ENCODE results near the gene KCNQ5.

KCNQ5 gene

DNA sequence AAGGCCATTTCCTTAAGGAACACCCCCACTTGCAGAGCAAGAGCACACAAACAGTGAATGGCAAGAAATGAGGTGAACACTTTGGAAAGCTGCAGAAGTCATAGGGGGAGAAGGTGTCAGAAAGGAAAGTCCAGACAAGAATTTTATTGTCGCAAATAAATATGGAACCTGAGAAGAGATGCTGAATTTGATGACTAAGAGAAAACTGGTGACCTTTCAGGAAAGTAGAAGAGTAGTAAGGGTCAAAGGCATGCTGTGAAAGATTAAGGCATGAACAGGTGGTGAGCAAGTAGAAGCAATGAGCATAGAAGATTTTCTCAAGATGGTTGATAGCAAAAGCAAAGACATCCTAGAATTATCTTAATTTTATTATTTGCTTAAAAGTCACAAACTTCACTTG, 194.2 kb downstream of the KCNQ5 start:
- H3K9me2 ChIP-seq (replicated peaks; ENCODE audit: insufficient read depth, low read length), result no peaks in the 10 kb centered on the region
- no peaks in the 10 kb centered on the region for H3K36me3 ChIP-seq (ENCODE audit: low read length)
- H3F3A ChIP-seq (ENCODE audit: insufficient read depth), result no peaks in the 10 kb centered on the region
- H3K79me2 ChIP-seq (ENCODE audit: insufficient read depth, low read length), result peaks cover 38% of the 10 kb centered on the region
- H4K20me1 ChIP-seq (ENCODE audit: low read depth, low read length), result peaks cover 7% of the 10 kb centered on the region; the same call in 1 of the 2 replicates
- TF ChIP-seq EZH2phosphoT487 (conservative IDR thresholded peaks at IDR 0.05; ENCODE audit: low read length) (no peak), CTCF (IDR thresholded peaks at IDR 0.05; ENCODE audit: insufficient read depth, low read length, poor library complexity, severe bottlenecking) (no peak)
- no peak overlapping the region for H2AFZ ChIP-seq (ENCODE audit: low read depth, low read length, severe bottlenecking)
- no peak overlapping the region for H3K4me3 ChIP-seq (ENCODE audit: insufficient read depth, low read length, poor library complexity, severe bottlenecking)
- no peaks in the 10 kb centered on the region for H3K9me3 ChIP-seq (ENCODE audit: insufficient read depth, low read length)
- H3K27me3 ChIP-seq (ENCODE audit: low read length), result no peaks in the 10 kb centered on the region
- no peak overlapping the region for H3K9ac ChIP-seq (ENCODE audit: low read length)
- no peak overlapping the region for H3K4me2 ChIP-seq (ENCODE audit: low read depth, low read length, poor library complexity, severe bottlenecking)
- no peak overlapping the region for H3K27ac ChIP-seq (ENCODE audit: low read depth, low read length)

DNA sequence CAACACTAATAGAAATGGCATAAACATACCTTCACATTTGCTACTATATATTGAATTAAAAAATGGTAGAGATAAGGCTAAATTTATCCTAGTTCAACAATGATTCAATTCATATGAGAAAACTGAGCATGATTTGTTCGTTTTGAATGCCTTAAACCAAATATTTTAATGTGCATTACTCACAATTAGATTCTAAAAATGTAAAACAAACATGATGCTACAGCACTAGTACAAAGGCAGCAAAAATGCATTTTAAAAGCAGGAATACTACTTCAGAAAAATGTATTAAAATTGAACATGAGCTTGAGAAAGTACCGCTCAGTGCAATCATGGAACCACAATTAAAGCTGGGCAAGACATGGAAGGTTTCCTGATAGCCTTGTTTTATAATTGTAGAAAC, 195.3 kb downstream of the KCNQ5 start:
- Histone ChIP-seq H3K27ac (ENCODE audit: low read depth, low read length) (no peak overlapping the region), H3K9me2 (replicated peaks; ENCODE audit: insufficient read depth, low read length) (no peaks in the 10 kb centered on the region), H3K9ac (ENCODE audit: low read length) (no peak overlapping the region), H3K4me2 (ENCODE audit: low read depth, low read length, poor library complexity, severe bottlenecking) (no peak overlapping the region), H2AFZ (ENCODE audit: low read depth, low read length, severe bottlenecking) (no peak overlapping the region), H3K27me3 (ENCODE audit: low read length) (no peaks in the 10 kb centered on the region), H3F3A (ENCODE audit: insufficient read depth) (no peaks in the 10 kb centered on the region), H3K4me3 (ENCODE audit: insufficient read depth, low read length, poor library complexity, severe bottlenecking) (no peak overlapping the region), H3K79me2 (ENCODE audit: insufficient read depth, low read length) (peaks cover 34% of the 10 kb centered on the region), H4K20me1 (ENCODE audit: low read depth, low read length) (peaks cover 7% of the 10 kb centered on the region; the same call in 1 of the 2 replicates), H3K9me3 (ENCODE audit: insufficient read depth, low read length) (no peaks in the 10 kb centered on the region), H3K36me3 (ENCODE audit: low read length) (no peaks in the 10 kb centered on the region)
- TF ChIP-seq EZH2phosphoT487 (conservative IDR thresholded peaks at IDR 0.05; ENCODE audit: low read length) (no peak), CTCF (IDR thresholded peaks at IDR 0.05; ENCODE audit: insufficient read depth, low read length, poor library complexity, severe bottlenecking) (no peak)

GRCh38 chr6:72819609-72820008, 197.7 kb downstream of the KCNQ5 start:
- Histone ChIP-seq H3K27me3 (ENCODE audit: low read length) (no peaks in the 10 kb centered on the region), H3K4me2 (ENCODE audit: low read depth, low read length, poor library complexity, severe bottlenecking) (no peak overlapping the region), H3K36me3 (ENCODE audit: low read length) (no peaks in the 10 kb centered on the region), H3K4me3 (ENCODE audit: insufficient read depth, low read length, poor library complexity, severe bottlenecking) (no peak overlapping the region), H2AFZ (ENCODE audit: low read depth, low read length, severe bottlenecking) (no peak overlapping the region), H4K20me1 (ENCODE audit: low read depth, low read length) (peaks cover 7% of the 10 kb centered on the region; the same call in 1 of the 2 replicates), H3F3A (ENCODE audit: insufficient read depth) (no peaks in the 10 kb centered on the region), H3K9ac (ENCODE audit: low read length) (no peak overlapping the region), H3K27ac (ENCODE audit: low read depth, low read length) (no peak overlapping the region), H3K9me3 (ENCODE audit: insufficient read depth, low read length) (no peaks in the 10 kb centered on the region), H3K79me2 (ENCODE audit: insufficient read depth, low read length) (peaks cover 45% of the 10 kb centered on the region), H3K9me2 (replicated peaks; ENCODE audit: insufficient read depth, low read length) (no peaks in the 10 kb centered on the region)
- TF ChIP-seq CTCF (IDR thresholded peaks at IDR 0.05; ENCODE audit: insufficient read depth, low read length, poor library complexity, severe bottlenecking), result no peak
- TF ChIP-seq EZH2phosphoT487 (conservative IDR thresholded peaks at IDR 0.05; ENCODE audit: low read length), result no peak

All from SU-DHL-6 (cell line).